Nasal cavity respiratory epithelium epithelial cell of viscerocranial mucosa (primary cell): ENCODE results near the gene GREM1. TPM values are rescaled to one million over a fixed set of nuclear protein-coding genes. Genes with fewer than 3 reads are reported as not detected.

ENCODE experiments used
- total RNA-seq: library from RNA; depleted of rRNA; stranded (reverse); fragments of >200 nt; gene quantifications from 2 replicates; pipeline ENCODE4 v1.2.3, GENCODE V29; 2014

GREM1 gene
- total RNA-seq = under 0.01 and 0.07 TPM in 2 replicates

DNA sequence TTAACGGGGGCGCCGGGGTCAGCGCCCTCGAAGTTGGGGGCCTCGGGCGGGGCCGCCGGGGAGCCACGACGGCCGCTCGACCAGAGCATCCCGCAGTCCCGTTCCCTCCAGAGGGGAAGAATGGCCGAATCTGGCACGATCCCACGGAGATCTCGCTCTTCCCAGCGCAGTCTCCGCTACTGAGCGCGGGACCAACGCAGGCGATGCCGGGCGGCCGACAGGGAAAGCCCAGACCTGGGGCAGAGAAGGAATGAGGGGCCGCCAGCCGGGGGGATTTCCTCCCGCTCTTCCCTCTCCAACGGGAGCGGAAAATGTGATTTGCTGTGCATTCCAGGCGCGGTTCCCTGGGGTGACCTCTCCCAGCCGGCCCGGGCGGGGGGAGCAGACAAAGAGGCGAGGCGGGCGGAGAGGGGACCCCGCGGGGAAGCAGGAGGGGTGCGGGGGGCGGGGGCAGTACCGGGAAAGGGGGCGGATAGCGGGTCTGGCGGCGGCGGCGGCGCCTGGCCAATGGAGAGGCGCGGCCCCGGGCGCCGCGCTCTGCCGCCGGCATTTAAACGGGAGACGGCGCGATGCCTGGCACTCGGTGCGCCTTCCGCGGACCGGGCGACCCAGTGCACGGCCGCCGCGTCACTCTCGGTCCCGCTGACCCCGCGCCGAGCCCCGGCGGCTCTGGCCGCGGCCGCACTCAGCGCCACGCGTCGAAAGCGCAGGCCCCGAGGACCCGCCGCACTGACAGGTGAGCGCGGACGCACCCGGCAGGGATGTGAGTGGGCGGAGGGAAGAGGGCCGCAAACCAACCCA lies at the start of gene GREM1:
GREM1 (plus strand) TSS at position 579 of the 801 bp plus-strand sequence. CDS start 12,687 bp downstream, outside the sequence.

Other genes with a start within 250 kb of the GREM1 start
- 1.4 and 3.1 TPM in 2 replicates for gene GOLGA8N, start 124.5 kb upstream of the GREM1 start, total RNA-seq
- 2.1 and 2.3 TPM in 2 replicates for gene ARHGAP11A, start 102.5 kb upstream of the GREM1 start, total RNA-seq
- 2.1 and 3.1 TPM in 2 replicates for gene SCG5, start 76.3 kb upstream of the GREM1 start, total RNA-seq